C1 segment of cervical spinal cord (tissue), 14 donors: Measurements from ENCODE around the gene PTPRD.

ENCODE experiments used
- DNase-seq, 14 donors: peaks; one replicate each; lab custom pipeline; 2025; lab: John Stamatoyannopoulos, UW

PTPRD gene

GRCh38 chr9:10173561-10173960 lies 439.2 kb downstream of the PTPRD start:
- DNase-seq: no peak

DNA sequence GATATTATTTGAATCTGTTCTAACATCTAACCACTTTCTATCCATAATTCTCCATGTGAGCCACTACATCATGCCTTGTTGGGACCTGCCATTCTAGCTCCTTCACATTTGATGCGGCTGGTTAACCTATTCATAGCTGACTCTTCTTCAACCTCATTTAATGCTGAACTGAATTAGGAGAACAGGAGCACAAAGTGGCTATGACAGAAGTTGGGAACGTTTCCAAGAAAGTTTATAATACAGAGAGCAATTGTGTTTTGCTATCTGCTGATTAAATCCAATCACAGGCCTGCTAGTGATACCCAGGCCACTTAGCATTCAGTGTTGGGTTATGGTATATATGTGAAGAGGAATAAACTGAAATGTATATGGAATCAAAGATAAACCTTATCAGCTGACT lies 440.3 kb downstream of the PTPRD start:
- no peak for DNase-seq

- no peak for DNase-seq
Observed at GRCh38 chr9:10168241-10168640, 444.6 kb downstream of the PTPRD start.

- DNase-seq: no peak
Observed at GRCh38 chr9:10148796-10149195, 464.0 kb downstream of the PTPRD start.

DNA sequence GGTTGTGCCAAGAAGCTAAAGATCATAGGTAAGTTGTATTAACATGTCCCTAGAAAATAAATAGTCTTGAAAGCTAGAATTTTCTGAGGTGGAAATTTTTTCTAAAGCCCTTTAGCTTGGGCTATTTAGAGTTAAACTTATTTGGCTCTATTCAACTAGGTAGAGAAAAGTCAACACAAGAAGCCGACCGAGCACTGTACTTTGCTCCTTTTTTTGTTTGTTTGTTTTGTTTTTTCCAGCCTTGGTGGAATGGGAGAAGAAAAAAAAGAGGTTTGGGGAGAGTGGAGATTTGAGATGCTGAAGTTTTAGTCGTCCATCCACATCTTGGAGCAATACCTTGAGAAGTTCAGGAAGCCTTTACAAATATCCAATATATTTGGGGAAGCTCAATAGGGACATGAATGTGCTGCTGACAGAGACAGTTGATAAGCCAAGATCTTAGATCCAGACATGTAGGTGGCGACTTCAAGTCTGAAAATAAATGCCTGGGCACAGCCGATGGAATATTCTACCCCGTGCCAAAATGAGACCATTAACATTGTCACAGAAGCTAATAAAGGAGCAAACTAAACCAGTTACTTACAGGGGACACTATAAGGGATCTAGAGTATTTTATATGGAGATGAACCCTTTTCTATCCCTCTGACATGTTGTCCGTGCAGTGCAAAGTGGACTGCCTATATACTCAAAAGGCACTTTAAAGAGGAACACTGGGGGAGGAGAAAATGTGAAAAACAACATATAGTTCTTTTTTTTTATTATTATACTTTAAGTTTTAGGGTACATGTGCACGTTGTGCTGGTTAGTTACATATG lies 466.1 kb downstream of the PTPRD start:
- no peak for DNase-seq

DNA sequence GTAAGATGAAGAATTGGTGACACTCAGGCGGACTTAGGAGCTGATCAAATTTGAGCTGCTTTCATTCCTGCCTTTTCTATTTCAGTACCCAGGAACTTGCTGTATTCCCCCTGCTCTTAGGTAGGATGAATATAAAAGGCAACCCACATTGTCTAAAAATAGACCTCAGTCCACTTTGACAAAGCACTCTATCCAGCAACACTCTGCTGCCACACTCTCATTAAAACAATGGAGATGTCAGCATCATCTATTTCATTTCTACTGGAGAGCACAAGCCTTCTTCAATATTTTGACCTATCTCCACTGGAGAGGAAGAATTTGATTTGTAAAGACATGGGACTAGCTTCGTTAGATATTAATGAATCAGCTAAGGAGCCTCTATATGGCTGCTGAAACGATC lies 468.4 kb downstream of the PTPRD start:
- no peak for DNase-seq

GRCh38 chr9:10135553-10135952 lies 477.2 kb downstream of the PTPRD start:
- no peak for DNase-seq

- DNase-seq: no peak
Observed at GRCh38 chr9:10134266-10134665, 478.5 kb downstream of the PTPRD start.

DNA sequence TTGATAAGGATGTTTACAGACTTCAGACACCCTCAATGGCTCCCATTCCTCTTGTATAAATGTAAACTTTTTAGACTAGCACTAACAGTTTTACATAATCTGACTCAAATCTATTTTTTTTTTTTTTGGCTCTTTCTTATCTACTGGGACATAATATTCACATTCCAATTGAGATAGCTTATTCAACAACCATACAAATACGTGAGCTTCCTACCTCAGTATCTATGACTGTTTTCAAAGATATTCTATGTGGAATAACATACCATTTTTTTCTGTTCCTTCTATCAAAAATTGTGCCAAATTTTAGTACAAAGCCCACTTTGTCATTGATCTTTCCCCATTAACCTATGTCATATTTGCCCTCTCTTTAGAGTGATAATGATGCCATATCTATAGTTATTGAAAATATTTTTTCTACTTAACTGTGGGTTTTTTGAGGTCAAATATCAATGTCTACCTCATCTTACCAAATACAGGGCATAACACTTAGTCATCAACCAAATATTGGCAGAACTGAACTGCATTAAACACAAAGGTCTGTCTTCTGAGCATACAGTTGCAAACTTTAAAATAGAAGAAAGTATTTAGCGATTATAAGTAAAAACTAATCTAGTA lies 482.6 kb downstream of the PTPRD start:
- no peak for DNase-seq

DNA sequence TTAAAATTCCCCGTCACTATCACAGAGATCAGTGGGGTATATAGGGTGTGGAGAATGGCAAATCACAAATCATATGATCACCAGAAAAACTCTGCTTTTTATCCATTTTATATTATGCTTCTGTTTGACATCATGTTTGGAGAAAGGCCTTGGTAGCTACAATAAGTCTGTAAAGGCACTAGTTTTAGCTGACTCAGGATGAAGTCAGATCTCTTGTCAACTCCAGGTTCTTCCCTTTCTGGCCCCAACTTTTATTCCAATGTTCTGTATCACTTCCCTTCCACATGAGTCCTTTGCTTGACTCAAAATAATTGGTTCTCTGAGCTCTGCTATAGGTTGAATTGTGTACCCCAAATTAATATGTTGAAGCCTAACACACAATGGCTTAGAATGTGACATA lies 484.9 kb downstream of the PTPRD start:
- no peak for DNase-seq

DNA sequence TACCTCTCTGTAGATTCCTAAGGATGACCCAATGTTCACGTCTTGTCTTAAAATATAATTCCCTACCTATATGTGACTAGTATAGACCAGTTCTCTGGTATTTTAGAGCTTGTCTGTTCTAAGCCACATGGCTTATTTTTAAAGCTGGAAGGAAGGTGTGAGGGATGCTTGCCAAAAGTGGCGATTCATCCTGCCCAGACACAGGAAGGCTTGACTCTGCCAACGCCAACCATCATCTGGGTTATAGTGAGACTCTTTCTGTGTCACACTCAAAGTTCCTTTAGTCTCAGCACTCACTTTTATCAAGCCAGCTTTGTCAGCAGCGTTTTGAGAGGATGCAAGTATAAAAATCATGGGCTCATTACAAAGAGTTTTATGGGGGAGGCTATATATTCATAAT lies 500.0 kb downstream of the PTPRD start:
- no peak for DNase-seq

DNA sequence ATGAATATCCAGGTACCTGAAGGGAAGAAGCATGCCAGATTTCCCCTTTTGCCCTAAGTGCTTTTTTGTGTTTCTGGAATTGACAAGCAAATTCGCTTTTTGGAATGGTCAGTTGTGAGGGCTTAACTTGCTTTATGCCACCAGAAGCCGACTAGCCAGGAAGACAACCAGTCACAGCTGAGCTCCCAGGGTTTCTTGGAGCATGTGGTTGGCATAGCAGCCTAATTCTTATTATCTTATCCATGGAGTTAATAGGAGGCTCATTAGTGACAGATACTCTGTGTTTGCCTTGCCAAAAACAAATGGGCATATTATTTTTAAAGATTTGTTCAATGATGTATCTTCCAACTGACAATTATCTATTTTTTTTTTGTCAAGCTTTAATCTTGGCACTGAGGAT lies 500.7 kb downstream of the PTPRD start:
- no peak for DNase-seq

DNA sequence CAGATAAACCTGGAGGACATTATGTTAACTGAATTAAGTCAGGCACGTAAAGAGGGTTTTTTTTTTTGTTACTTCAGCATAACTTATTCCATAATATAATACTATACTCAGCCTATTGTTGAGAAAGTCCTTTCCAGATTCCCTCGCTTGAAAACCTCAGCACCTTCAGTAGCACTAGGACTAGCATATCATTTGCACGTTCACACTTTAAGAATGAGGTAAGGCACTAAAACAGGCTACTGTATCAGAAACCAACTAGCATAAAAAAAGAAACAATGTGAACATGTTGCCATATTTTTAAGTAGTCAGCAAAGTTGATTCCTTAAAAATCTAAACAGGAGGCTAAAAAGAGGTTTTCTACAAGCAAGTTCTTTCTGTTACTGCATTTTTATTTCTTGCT lies 504.0 kb downstream of the PTPRD start:
- DNase-seq: no peak

GRCh38 chr9:10104774-10105173 lies 508.0 kb downstream of the PTPRD start:
- no peak for DNase-seq

GRCh38 chr9:10095208-10095607 lies 517.6 kb downstream of the PTPRD start:
- DNase-seq: no peak

DNA sequence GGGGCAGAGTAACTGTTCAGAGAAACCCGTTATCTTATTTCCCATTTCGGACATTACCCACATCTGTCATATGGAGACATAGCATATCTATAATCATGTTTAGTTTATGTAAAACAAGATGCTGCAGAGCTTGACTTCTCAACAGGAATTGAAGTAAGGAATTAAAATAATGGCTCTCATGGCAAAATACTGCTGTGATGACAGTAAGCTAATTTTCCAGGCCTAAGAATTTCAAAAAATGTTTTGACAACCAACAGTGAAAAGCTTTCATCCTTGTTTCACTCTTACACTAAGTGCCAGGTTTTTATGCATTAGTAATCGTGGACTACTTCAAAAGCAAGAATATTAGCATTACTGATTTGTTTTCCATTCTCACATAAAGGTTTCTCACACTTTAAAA lies 518.2 kb downstream of the PTPRD start:
- no peak for DNase-seq

DNA sequence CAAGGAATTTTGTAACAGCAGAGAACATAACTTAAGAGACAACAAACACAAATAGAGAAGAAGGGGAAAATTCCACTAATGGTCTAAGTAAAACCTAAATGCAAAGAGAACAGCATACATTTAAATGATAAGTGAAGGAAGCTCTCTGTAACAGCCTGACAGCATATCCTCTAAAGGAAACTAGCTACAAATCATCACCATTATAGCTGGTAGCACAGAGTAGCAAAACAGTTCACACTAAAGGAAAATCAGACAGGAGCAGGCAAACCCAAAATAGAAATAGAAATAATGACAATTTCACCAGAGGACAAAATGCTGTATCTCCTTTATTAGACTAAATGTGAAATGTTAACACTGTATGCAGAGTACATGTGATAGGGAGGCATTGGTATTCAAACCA lies 532.8 kb downstream of the PTPRD start:
- no peak for DNase-seq

- no peak for DNase-seq
Observed at GRCh38 chr9:10079284-10079964, 533.4 kb downstream of the PTPRD start.

DNA sequence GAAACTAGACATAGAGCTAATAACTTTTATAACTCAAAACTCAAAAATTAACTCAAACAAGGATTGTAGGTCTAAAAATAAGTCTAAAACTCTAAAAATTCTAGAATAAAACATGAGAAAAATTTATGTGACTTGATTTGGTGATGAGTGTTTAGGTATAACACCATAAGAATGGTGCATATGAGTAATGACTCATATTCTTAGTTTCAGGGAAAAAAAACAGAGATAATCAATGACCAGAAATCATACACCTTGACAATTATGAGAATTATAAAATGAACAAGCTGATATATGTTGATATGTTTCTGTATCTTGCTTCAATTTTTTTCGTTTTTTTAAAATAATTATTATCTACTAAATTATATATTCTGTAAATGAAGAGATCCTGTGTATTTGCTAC lies 541.2 kb downstream of the PTPRD start:
- no peak for DNase-seq

- no peak for DNase-seq
Observed at GRCh38 chr9:10062629-10063395, 550.0 kb downstream of the PTPRD start.

- DNase-seq: no peak
Observed at GRCh38 chr9:10059044-10059443, 553.8 kb downstream of the PTPRD start.

- DNase-seq: no peak
Observed at GRCh38 chr9:10055886-10056395, 556.9 kb downstream of the PTPRD start.
